Fibroblast of villous mesenchyme (primary cell): ENCODE measurements around the gene SLC35F3. TPM values are rescaled to one million over a fixed set of nuclear protein-coding genes. Genes with fewer than 3 reads are reported as not detected.
"Not testable (repeated sequence)": the region's sequence is repeated elsewhere in the genome, so short reads cannot be mapped to it uniquely, and the experiment has no call there.

Experiments
- DNase-seq: peaks from one replicate; pipeline ENCODE4 v3.0.0-alpha.2; 2010; ENCODE audit warnings: low read depth
- H3K4me3 ChIP-seq: 2 replicates; pipeline ENCODE4 v1.5.1; 2011; ENCODE audit warnings: low read depth, mild to moderate bottlenecking, low read length
- CTCF ChIP-seq: IDR thresholded peaks from 2 replicates; pipeline ENCODE4 v1.5.1; 2012; ENCODE audit warnings: low read depth, mild to moderate bottlenecking, low read length; ENCODE audit not compliant: insufficient read depth
- total RNA-seq: library from RNA; depleted of rRNA; stranded (reverse); fragments of >200 nt; gene quantifications from 2 replicates; pipeline ENCODE4 v1.2.3, GENCODE V29; 2012

The SLC35F3 gene
- total RNA-seq, 1 donor: 1.7 TPM

- no peak overlapping the region for H3K4me3 ChIP-seq
- DNase-seq: no peak
- TF ChIP-seq CTCF: no peak
Measured at GRCh38 chr1:234243521-234244260, 339.2 kb downstream of the SLC35F3 start.

GRCh38 chr1:234244482-234244881 lies 340.0 kb downstream of the SLC35F3 start:
- TF ChIP-seq CTCF: no peak
- DNase-seq: no peak
- H3K4me3 ChIP-seq: no peak overlapping the region

- DNase-seq: no peak
- no peak overlapping the region for H3K4me3 ChIP-seq
- TF ChIP-seq CTCF: no peak
Measured at GRCh38 chr1:234246638-234247116, 342.2 kb downstream of the SLC35F3 start.

- DNase-seq, H3K4me3 ChIP-seq: not testable (repeated sequence)
Measured at GRCh38 chr1:234247746-234248145, 343.3 kb downstream of the SLC35F3 start.

- TF ChIP-seq CTCF: no peak
- H3K4me3 ChIP-seq: no peak overlapping the region
- DNase-seq: no peak
Measured at GRCh38 chr1:234250747-234251146, 346.3 kb downstream of the SLC35F3 start.

GRCh38 chr1:234253732-234254131 lies 349.3 kb downstream of the SLC35F3 start:
- TF ChIP-seq CTCF: no peak
- H3K4me3 ChIP-seq: no peak overlapping the region
- DNase-seq: no peak

- DNase-seq: peak; percentile 3
- no peak overlapping the region for H3K4me3 ChIP-seq
- no peak for TF ChIP-seq CTCF
Measured at GRCh38 chr1:234256359-234256758, 351.9 kb downstream of the SLC35F3 start.
